HG02970 (cell line): ENCODE data around the gene CAPN10.
"Not testable (repeated sequence)": the region's sequence is repeated elsewhere in the genome, so short reads cannot be mapped to it uniquely, and the experiment has no call there.

Source experiments
- ATAC-seq: cut with Tn5 transposase; IDR thresholded peaks from one replicate; pipeline ENCODE4 v1.9.1; 2021; ENCODE audit warnings: mild to moderate bottlenecking, moderate library complexity, moderate number of reproducible peaks; ENCODE audit not compliant: unreplicated experiment, low FRiP score

Gene CAPN10

DNA sequence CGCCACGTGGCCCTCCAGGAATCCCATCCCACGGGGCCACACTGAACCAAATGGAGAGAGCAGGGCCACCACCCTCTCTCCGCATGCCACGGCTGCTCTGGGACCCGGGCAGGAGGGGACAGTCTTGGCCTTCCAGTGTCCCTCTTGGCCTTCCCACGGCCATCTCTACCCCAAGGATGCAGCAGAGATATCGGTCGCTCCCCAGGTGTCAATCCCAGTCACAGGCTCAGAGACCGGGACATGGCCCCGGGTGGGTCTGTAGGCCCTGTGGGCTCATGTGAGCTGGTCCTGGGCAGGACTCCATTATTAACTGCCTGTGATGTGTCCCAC lies 15.3 kb downstream of the CAPN10 start:
- ATAC-seq = no peak

DNA sequence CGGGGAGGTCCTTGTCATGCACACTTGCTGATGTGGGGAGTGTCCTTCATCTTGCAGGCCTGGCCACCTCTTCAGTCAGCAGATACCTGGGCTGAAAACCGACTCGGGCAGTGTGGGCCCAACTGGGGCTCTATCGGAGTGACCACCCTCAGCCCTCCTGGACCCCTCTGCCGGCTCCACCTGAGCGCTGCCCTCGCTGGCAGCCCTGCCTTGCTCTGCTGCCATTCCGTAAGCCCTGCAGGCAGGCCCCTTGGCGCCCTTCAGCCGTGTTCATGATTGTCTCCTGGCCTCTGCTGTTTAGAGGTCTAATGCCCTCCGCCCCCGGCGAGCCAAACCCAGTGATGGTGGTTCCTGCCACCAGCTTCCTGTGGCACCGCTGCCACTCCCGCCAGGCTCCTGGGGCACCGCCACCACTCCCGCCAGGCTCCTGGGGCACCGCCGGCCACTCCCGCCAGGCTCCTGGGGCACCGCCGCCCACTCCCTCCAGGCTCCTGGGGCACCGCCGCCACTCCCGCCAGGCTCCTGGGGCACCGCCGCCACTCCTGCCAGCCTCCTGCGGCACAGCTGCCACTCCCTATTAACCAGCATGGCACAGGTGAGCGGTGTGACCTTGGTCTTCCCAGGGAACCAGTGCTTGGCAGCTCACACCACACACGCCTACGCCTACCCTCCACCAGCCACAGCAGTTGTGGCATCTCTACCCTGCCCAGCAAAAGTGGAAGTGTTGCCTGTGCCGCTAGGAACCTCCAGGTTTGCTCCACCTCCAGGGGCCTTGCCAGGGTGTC lies 15.9 kb downstream of the CAPN10 start:
- ATAC-seq = no peak

- no peak for ATAC-seq
Observed at GRCh38 chr2:240603081-240603835, 16.7 kb downstream of the CAPN10 start.

DNA sequence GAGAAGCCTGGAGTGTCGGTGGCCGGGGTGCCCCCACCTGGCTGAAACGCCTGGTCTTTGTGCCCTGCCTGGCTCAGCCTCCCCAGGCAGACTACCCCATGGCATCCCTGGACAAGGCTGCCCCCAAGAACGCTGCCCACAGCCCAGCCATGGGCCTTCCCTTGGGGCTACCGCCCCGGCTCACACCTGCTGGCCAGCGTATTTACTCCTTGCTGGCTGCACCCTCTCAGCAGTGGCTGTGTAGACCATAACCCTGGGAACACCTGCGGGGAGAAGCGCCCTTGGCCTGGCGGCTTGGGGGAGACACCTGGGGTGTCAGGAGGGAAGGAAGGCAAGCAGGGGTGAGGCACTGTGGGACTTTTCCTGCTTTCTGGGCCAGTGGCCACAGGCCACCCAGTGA lies 17.3 kb downstream of the CAPN10 start:
- no peak for ATAC-seq

GRCh38 chr2:240604291-240604938 lies 17.9 kb downstream of the CAPN10 start:
- no peak for ATAC-seq

GRCh38 chr2:240604939-240605716 lies 18.6 kb downstream of the CAPN10 start:
- ATAC-seq = no peak

DNA sequence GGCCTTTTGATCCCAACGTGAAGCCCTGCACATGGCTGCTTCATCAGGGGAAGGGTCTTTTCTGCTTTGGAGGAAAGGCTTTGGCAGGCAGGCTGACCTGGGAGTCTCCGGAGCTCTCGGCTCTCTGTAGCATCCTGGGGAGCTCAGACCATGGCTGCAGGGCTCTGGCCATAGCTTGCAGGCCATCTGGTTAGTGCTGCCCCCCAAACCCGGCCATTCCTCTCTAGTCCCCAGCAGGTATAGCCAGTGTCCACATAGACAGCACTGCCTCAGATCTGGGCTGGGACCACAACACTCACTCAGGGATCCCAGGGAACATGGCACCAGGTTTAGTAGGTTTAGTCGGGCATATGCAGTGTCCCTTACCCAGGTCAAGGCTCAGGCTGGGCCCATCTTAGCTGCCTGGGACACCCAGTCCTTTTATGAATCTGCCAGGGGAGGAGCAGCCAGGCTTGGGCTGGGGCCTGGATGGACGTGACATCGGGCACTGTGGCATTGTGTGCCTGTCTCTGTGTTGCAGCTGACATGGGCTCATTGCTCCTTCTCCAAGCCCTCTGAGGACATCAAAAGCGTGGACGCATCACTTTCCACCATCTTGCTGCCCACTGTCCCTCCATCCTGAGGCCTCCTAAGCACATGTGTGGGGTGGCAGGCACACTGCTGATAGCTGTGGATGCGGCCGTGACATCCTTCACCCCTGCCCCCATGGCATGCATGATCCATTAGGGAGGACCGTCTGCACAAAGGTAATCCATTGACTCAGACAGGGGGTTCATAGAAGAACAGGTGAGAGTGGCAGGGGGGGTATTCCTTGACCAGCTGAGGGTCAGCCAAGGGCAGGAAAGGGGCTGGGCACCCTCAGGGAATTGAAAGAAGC lies 19.6 kb downstream of the CAPN10 start:
- no peak for ATAC-seq

GRCh38 chr2:240611601-240612210 lies 25.2 kb downstream of the CAPN10 start:
- ATAC-seq = no peak

GRCh38 chr2:240613781-240614180 lies 27.2 kb downstream of the CAPN10 start:
- ATAC-seq = no peak

- ATAC-seq = no peak
Observed at GRCh38 chr2:240614391-240614790, 27.9 kb downstream of the CAPN10 start.

GRCh38 chr2:240615396-240615795 lies 28.9 kb downstream of the CAPN10 start:
- ATAC-seq = no peak

DNA sequence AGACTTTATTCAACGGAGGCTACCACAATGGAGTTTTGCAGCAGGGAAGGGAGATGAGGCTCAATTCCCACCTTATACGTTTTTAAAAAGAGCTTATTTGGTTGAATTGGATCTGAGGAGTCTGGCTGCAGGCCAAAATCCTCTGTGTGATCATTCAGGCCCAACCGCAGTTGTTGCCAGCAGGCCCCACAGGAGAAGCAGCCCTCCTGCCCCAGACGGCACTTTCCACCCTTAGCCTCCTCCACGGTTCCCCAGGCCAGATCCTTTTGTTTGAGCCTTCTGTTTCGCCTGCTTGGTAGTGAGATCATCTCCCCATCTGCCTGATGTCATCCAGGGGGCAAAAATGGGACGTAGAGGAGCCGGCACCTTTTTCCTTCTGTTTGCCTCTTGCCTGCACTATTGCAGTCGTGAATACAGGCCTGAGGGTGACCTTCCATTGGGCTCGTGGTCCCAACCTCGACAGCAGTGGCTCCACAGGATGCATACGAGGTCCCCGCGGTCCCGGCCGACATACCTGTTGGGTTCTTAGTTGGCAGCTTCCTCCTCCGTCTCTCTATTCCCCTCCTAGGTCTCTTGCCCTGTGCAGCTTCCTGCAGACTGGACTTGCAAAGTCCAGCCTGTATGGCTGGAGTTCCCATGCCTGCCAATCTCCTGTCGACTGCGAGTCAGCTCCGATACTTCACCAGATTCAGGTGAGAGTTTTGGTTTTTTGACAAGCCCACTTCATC lies 29.4 kb downstream of the CAPN10 start:
- ATAC-seq = no peak

DNA sequence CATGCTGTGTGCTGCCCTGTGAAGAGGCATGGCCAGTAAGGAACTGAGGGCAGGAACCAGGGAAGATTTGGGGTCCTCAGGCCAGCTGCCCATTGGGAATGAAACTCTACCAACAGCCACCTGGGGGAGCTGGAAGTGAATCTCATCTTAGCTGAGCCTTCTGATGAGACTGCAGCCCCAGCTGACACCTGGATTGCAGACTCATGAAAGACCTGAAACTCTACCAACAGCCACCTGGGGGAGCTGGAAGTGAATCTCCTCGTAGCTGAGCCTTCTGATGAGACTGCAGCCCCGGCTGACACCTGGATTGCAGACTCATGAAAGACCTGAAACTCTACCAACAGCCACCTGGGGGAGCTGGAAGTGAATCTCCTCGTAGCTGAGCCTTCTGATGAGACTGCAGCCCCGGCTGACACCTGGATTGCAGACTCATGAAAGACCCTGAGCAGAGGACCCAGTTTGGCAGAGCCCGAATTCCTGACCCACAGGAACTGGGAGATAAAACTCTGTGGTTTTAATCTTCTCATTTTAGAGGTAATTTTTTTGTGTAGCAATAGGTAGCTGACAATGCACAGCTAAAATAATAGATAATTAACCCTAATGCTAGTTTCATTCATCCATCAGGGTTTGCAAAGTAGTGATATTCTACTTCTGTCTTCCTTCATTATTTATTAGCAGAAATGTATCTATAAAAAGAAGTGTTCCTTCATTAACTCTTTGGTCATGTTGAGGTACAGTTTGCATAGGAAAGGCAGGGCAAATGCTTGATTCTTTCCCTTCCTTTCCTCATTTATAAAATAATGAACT lies 30.5 kb downstream of the CAPN10 start:
- not testable (repeated sequence) for ATAC-seq

- no peak for ATAC-seq
Observed at GRCh38 chr2:240618776-240619175, 32.2 kb downstream of the CAPN10 start.

- no peak for ATAC-seq
Observed at GRCh38 chr2:240619506-240620148, 33.1 kb downstream of the CAPN10 start.

GRCh38 chr2:240620149-240620731 lies 33.7 kb downstream of the CAPN10 start:
- ATAC-seq = no peak

- ATAC-seq = no peak
Observed at GRCh38 chr2:240620859-240621258, 34.3 kb downstream of the CAPN10 start.
